ENCODE results near the gene FHOD3.
A peak's percentile ranks its signal among the peaks of the same experiment; 100 is the strongest.

FHOD3 gene

DNA sequence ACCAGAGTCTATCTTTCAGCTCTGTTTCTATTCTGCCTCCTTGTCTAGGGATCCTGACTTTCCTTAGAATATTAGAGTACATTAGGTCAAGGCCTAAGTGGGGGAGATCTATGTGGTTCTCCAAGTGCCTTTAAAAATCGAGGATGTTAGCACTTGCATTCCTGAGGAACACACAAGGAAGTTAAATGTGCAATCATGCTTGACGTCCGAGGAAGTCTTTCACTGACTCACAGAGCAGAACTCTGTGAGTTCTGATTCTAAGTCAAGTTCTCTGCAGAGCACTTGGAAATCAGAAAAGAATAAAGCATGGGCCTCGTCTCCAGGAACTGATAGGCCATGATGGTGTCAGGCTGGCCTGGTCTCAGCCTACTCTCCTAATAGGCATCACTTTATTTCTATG lies 17.2 kb downstream of the FHOD3 start:
- peaks cover 10% of the 10 kb centered on the region for H3K4me1 ChIP-seq
- no peak overlapping the region for H3K4me3 ChIP-seq
- TF ChIP-seq Cebpa-rat (IDR thresholded peaks at IDR 0.05), result no peak
- no peaks in the 10 kb centered on the region for H4K20me1 ChIP-seq
- H3K27ac ChIP-seq, result no peak overlapping the region
- H3K4me2 ChIP-seq, result peak overlapping the region; percentile 8; the same call in 1 of the 2 replicates
- H3K9ac ChIP-seq, result no peak overlapping the region
- no peaks in the 10 kb centered on the region for H3K27me3 ChIP-seq
- peaks cover 14% of the 10 kb centered on the region for H3K9me3 ChIP-seq
- H3K36me3 ChIP-seq, result no peaks in the 10 kb centered on the region

DNA sequence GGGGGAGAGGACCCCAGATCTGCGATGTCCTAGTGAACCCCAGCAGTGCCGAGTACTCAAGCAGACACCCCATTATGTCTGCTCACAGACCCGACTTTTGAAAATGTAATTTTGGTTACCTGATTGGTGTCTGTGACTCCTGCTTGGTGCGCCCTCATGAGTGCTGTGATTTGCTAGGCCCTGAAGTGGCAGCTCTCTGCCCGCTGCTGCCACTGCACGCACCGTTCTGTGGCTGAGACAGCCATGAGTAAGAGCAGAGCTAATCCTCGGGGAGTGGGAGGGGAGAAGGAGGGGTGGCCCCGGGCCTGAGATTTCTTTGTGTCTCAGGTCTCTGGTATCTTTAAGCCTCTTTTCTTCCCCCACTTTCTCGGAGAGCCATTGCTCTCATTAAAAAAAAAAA lies 18.2 kb downstream of the FHOD3 start:
- no peaks in the 10 kb centered on the region for H3K27me3 ChIP-seq
- no peaks in the 10 kb centered on the region for H4K20me1 ChIP-seq
- TF ChIP-seq Cebpa-rat (IDR thresholded peaks at IDR 0.05), result no peak
- H3K9me3 ChIP-seq, result peaks cover 14% of the 10 kb centered on the region
- no peaks in the 10 kb centered on the region for H3K36me3 ChIP-seq
- H3K4me2 ChIP-seq, result no peak overlapping the region
- H3K4me3 ChIP-seq, result no peak overlapping the region
- H3K9ac ChIP-seq, result no peak overlapping the region
- H3K27ac ChIP-seq, result no peak overlapping the region
- peaks cover 10% of the 10 kb centered on the region for H3K4me1 ChIP-seq

DNA sequence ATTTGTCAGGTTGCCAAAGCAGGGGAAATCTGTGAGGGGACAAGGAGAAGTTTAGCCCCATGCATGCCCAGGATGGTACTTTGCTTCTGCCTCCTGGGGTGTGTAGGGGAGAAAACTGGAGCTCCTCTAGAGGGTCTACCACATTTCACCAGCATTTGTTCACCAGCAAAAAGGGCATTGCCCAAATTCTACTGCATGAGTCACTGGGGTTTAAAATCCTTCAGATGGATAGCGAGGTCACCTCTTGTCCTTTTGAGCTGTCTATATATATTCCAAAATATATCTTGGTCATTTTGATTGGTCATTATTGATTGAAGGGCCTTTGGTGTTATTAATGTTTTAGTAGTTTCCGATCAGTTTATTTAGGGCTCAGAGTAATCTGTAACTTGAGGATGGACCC lies 18.7 kb downstream of the FHOD3 start:
- H3K4me1 ChIP-seq, result peaks cover 10% of the 10 kb centered on the region
- no peaks in the 10 kb centered on the region for H3K27me3 ChIP-seq
- H3K4me2 ChIP-seq, result no peak overlapping the region
- H4K20me1 ChIP-seq, result no peaks in the 10 kb centered on the region
- H3K36me3 ChIP-seq, result no peaks in the 10 kb centered on the region
- no peak overlapping the region for H3K27ac ChIP-seq
- H3K4me3 ChIP-seq, result no peak overlapping the region
- TF ChIP-seq Cebpa-rat (IDR thresholded peaks at IDR 0.05), result no peak
- no peak overlapping the region for H3K9ac ChIP-seq
- H3K9me3 ChIP-seq, result peaks cover 14% of the 10 kb centered on the region

DNA sequence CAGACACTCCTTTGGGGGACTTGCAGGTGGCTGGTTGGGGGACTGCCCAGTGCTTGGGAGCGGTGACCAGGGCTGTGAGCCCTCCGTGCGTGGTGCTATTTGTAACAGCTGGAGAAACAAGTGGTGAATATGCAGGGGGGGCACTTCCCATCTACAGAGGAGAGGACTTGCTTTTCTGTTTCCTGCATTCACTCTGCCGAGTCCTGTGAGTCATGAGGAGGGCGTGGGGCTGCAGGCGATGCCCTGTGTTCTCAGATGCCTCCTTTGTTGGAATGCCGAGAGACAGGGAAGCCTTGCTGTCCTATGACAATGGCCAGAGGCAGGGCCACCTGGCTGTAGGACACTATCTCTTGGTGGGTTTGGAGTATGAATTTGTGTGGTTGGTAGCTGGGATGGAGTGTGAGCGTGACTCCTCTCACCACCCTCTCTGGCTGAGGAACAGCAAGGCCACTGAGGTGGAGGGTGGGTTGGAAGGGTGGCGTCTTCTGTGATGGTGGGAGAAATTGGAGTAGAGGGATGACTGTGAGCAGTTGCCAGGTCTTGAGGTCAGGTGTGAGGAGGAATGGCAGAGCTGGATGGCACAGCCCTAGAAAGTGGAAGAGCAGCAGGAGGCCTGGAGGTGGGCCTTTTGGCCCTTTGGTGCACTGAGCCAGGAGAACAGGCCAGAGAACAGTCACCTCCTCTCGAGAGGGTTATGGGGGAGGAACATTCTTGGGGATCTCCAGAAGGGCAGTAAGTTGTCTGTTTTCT lies 24.3 kb downstream of the FHOD3 start:
- H4K20me1 ChIP-seq, result no peaks in the 10 kb centered on the region
- H3K4me2 ChIP-seq, result no peak overlapping the region
- TF ChIP-seq Cebpa-rat (IDR thresholded peaks at IDR 0.05), result no peak
- 0 out of 2 replicates have a peak, but pooled peaks cover 3% of the 10 kb centered on the region for H3K4me1 ChIP-seq
- peaks cover 14% of the 10 kb centered on the region for H3K9me3 ChIP-seq
- no peaks in the 10 kb centered on the region for H3K36me3 ChIP-seq
- no peak overlapping the region for H3K4me3 ChIP-seq
- no peak overlapping the region for H3K9ac ChIP-seq
- no peaks in the 10 kb centered on the region for H3K27me3 ChIP-seq
- H3K27ac ChIP-seq, result no peak overlapping the region

DNA sequence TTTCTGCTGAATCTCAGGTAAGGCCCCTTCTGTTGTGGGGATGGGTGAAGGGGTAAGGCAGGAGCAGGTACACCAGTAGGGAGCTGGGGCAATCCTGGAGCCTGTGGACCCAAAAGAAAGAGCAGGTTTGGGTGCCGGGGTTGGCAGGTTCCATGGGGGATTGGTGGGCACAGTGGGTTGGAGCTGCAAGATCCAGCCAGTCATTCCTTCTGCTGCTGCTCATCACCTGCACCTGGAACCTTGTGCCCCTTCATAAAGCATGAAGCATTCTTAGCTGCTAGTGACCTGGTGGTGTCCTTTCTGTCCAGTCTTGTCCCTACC lies 24.9 kb downstream of the FHOD3 start:
- Histone ChIP-seq H3K4me3 (no peak overlapping the region), H3K4me2 (no peak overlapping the region), H3K27me3 (no peaks in the 10 kb centered on the region), H3K36me3 (no peaks in the 10 kb centered on the region), H3K9me3 (peaks cover 14% of the 10 kb centered on the region), H3K27ac (no peak overlapping the region), H3K4me1 (0 out of 2 replicates have a peak, but pooled peaks cover 4% of the 10 kb centered on the region), H3K9ac (no peak overlapping the region), H4K20me1 (no peaks in the 10 kb centered on the region)
- TF ChIP-seq Cebpa-rat (IDR thresholded peaks at IDR 0.05), result no peak

DNA sequence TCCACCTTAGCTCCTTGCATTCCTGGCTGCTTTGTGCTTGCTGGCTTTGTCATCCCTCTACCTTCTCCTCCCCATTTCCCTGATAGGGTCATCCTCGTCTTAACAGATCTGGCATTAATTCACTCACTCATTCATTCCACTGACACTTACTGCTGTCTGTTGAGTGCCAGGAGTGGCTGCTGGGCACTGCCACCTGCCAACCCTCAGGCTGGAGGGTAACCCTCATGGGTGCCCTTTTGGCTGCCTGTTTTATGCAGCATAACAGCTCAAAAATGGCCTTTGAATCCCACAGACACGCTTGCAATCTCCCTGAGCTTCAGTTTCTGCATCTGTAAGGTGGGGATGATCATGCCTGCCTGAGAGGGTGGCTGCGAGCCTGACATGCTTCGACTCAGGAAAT lies 25.2 kb downstream of the FHOD3 start:
- H3K9me3 ChIP-seq, result peaks cover 14% of the 10 kb centered on the region

DNA sequence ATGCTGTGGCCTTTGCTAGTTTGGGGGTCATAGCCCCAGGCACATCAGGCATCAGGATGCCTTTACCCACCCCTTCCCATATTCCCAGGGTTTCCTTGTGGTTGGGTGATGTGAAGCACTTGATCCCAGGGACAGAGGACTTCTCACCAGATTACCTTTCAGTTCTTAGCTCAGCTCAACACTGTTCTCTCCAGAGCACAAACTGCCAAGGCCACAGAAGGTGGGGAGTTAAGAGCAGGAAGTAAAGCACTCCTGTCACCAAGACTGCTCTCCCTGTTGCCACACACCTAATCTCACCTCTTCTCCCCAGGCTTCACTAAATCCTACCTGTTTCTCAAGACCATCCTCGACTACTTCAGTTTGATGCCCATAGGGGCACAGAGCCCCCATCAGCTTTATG lies 25.9 kb downstream of the FHOD3 start:
- Histone ChIP-seq H3K9ac (no peak overlapping the region), H3K27ac (no peak overlapping the region), H3K4me1 (0 out of 2 replicates have a peak, but pooled peaks cover 4% of the 10 kb centered on the region), H3K4me3 (no peak overlapping the region), H3K27me3 (no peaks in the 10 kb centered on the region), H3K4me2 (no peak overlapping the region), H3K9me3 (peaks cover 8% of the 10 kb centered on the region), H3K36me3 (no peaks in the 10 kb centered on the region), H4K20me1 (no peaks in the 10 kb centered on the region)
- no peak for TF ChIP-seq Cebpa-rat (IDR thresholded peaks at IDR 0.05)

More for the DNA sequence above, 25.2 kb downstream of the FHOD3 start:
- H3K4me2 ChIP-seq, result no peak overlapping the region
- no peak for TF ChIP-seq Cebpa-rat (IDR thresholded peaks at IDR 0.05)
- no peak overlapping the region for H3K9ac ChIP-seq
- H3K4me1 ChIP-seq, result 0 out of 2 replicates have a peak, but pooled peaks cover 4% of the 10 kb centered on the region
- H3K36me3 ChIP-seq, result no peaks in the 10 kb centered on the region
- H3K4me3 ChIP-seq, result no peak overlapping the region
- H3K27ac ChIP-seq, result no peak overlapping the region
- H3K27me3 ChIP-seq, result no peaks in the 10 kb centered on the region
- no peaks in the 10 kb centered on the region for H4K20me1 ChIP-seq

DNA sequence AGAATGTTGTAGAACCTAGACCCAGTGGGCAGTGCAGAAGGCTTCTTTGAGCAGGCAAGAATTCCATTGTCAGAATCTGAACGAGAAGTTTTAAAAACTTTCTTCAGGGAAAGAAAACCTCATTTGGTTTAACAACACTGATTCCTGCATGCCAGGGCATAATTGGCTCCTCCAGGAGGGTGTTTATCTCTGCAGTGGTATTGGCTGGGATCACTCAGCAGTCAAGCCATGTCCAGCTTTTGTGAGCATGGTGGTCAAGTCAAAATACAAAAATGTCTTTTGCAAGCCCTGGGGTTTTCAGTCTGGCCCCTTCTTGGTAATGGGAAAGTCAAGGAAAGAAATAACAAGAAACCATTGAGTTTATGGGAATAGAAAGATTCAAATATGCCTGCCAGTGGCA lies 28.3 kb downstream of the FHOD3 start:
- H3K27ac ChIP-seq, result no peak overlapping the region

DNA sequence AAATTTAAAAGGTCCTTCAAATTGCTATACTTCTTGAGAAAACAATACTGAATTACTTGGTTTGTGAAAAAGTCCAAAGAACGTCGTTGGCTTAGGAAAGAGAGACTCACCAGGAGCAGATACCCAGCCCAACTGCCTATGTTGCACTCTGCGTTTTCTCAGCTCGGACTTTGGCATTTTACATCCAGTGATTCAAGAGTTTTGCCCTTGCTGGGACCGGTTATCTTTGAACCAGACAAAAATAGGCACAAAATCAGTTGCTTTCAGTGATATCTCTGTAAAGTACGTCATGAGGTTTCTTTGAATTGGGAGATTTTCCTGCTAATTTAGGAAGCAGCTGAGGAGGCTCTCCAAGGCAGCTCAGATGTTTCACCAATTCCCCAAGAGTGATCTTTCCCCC lies 29.3 kb downstream of the FHOD3 start:
- Histone ChIP-seq H3K36me3 (no peaks in the 10 kb centered on the region), H4K20me1 (no peaks in the 10 kb centered on the region), H3K4me1 (0 out of 2 replicates have a peak, but pooled peaks cover 4% of the 10 kb centered on the region), H3K9ac (no peak overlapping the region), H3K27me3 (no peaks in the 10 kb centered on the region), H3K4me2 (no peak overlapping the region), H3K4me3 (no peak overlapping the region), H3K27ac (no peak overlapping the region), H3K9me3 (no peaks in the 10 kb centered on the region)
- no peak for TF ChIP-seq Cebpa-rat (IDR thresholded peaks at IDR 0.05)

More for the DNA sequence above, 28.3 kb downstream of the FHOD3 start:
- no peaks in the 10 kb centered on the region for H4K20me1 ChIP-seq
- H3K4me2 ChIP-seq, result no peak overlapping the region
- TF ChIP-seq Cebpa-rat (IDR thresholded peaks at IDR 0.05), result no peak
- no peak overlapping the region for H3K4me3 ChIP-seq
- no peak overlapping the region for H3K9ac ChIP-seq
- no peaks in the 10 kb centered on the region for H3K36me3 ChIP-seq
- no peaks in the 10 kb centered on the region for H3K27me3 ChIP-seq
- H3K9me3 ChIP-seq, result no peaks in the 10 kb centered on the region
- H3K4me1 ChIP-seq, result 0 out of 2 replicates have a peak, but pooled peaks cover 4% of the 10 kb centered on the region

DNA sequence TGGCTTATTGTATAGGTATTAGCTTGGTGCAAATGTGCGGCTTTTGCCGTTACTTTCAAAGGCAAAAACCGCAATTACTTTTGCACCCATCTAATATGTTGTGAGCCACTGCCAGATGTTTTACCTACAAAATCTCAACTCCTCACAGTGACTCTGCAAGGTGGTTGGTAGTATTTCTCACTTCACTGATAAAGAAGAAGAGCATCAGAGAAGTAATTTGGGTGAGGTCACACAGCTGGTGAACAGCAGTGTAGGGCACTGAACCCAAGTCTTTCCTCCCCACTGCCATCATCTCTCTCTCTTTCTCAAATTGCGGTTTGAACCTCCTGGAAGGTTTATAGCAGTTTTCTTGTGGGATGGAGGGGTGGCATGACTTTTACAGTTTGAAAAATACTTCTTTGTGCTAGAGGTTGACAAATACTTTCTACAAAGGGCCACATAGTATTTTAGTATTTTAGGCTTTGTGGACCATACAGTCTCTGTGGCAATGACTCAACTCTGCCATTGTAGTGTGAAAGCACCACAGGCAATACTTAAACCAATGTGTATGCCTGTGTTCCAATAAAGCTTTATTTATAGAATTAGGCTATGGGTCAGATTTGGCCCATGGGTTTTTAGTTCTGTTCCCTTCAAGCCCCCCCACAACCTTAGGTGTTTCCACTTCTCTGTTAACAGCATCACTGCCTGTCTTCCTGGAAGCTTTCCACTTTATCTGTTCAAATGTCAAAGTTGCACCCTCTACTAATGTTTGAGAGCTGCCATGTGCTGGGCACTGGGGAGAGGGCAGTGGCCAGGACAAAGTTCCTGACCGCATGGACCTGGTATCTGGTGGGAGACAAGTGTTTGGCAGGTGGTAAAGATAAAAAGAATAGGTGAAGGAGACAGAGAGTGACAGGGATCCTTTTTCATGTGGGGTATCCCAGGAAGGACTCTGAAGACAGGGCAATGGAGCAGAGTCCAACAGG lies 30.1 kb downstream of the FHOD3 start:
- Histone ChIP-seq H3K4me3 (no peak overlapping the region), H3K4me2 (no peak overlapping the region), H3K9me3 (no peaks in the 10 kb centered on the region), H3K27ac (no peak overlapping the region), H3K4me1 (0 out of 2 replicates have a peak, but pooled peaks cover 4% of the 10 kb centered on the region), H3K36me3 (no peaks in the 10 kb centered on the region), H4K20me1 (no peaks in the 10 kb centered on the region), H3K9ac (no peak overlapping the region), H3K27me3 (no peaks in the 10 kb centered on the region)
- no peak for TF ChIP-seq Cebpa-rat (IDR thresholded peaks at IDR 0.05)

Data from BLaER1 (cell line).